H1 (cell line): ENCODE data around the gene LRRIQ4. TPM values are rescaled to one million over a fixed set of nuclear protein-coding genes. Genes with fewer than 3 reads are reported as not detected.

ENCODE experiments used
- CTCF ChIA-PET: fragments of 300-600 bp; sonication (Branson Sonifier 250); formaldehyde crosslinking; loops from one replicate; lab custom pipeline; 2021; ENCODE audit not compliant: partially characterized antibody; lab: Charles Lee
- POLR2A ChIA-PET: fragments of 300-600 bp; sonication (Branson Sonifier 250); formaldehyde crosslinking; loops from one replicate; lab custom pipeline; 2021; ENCODE audit warnings: inconsistent platforms; ENCODE audit not compliant: partially characterized antibody; lab: Charles Lee
- DNase-seq, 2 experiments: peaks; one replicate each; pipeline versions ENCODE4 v3.0.0 to v3.0.0-alpha.2; 2010 to 2022; ENCODE audit warnings: low spot score in 2 of 2, low read depth in 1 of 2, mixed read lengths in 1 of 2
- FAIRE-seq: peaks from 2 replicates; lab custom pipeline; 2011; peaks lifted over from hg19 to GRCh38; lab: Jason Lieb, UNC
- H2AFZ ChIP-seq: 2 replicates; pipeline ENCODE4 v1.8.1; 2012; ENCODE audit warnings: low read length, inconsistent platforms
- H2AK5ac ChIP-seq: 2 replicates; pipeline ENCODE4 v1.6.1; 2013; ENCODE audit warnings: low read depth, low read length
- H2BK120ac ChIP-seq: replicated peaks from 2 replicates; pipeline ENCODE3; 2013; ENCODE audit warnings: low read depth, low read length, inconsistent platforms
- H2BK12ac ChIP-seq: 2 replicates; pipeline ENCODE4 v1.6.1; 2013; ENCODE audit warnings: low read depth, low read length
- H2BK15ac ChIP-seq: 2 replicates; pipeline ENCODE4 v1.6.1; 2013; ENCODE audit warnings: low read length
- H2BK20ac ChIP-seq: 2 replicates; pipeline ENCODE4 v1.6.1; 2013; ENCODE audit warnings: low read length
- H2BK5ac ChIP-seq: 2 replicates; pipeline ENCODE4 v1.6.1; 2013; ENCODE audit warnings: low read depth, low read length
- H3K14ac ChIP-seq: 2 replicates; pipeline ENCODE4 v1.6.1; 2013; ENCODE audit warnings: inconsistent platforms; ENCODE audit not compliant: insufficient read length
- H3K18ac ChIP-seq: 2 replicates; pipeline ENCODE4 v1.6.1; 2013; ENCODE audit warnings: low read length; ENCODE audit errors: extremely low read depth
- H3K23ac ChIP-seq: 2 replicates; pipeline ENCODE4 v1.6.1; 2013; ENCODE audit warnings: inconsistent platforms; ENCODE audit not compliant: insufficient read length
- H3K23me2 ChIP-seq: 2 replicates; pipeline ENCODE4 v1.6.1; 2013; ENCODE audit warnings: low read depth, low read length
- H3K27ac ChIP-seq: 2 replicates; pipeline ENCODE4 v1.6.1; 2011; ENCODE audit warnings: low read depth, low read length, inconsistent platforms
- H3K27me3 ChIP-seq, 4 experiments: replicated peaks in 1 of 4; 1 replicate in 1 of 4; 2 replicates in 3 of 4; pipeline versions ENCODE4 v1.6.1 to v1.8.1; 2011 to 2013; ENCODE audit warnings: low read length in 3 of 4, mild to moderate bottlenecking in 3 of 4, inconsistent platforms in 2 of 4, mixed read lengths in 2 of 4, moderate library complexity in 1 of 4; ENCODE audit not compliant: control insufficient read depth in 3 of 4, insufficient read depth in 3 of 4; ENCODE audit errors: extremely low read depth in 1 of 4
- H3K36me3 ChIP-seq, 4 experiments: 2 replicates each; pipeline versions ENCODE4 v1.6.1 to v1.8.1; 2011 to 2013; ENCODE audit warnings: mild to moderate bottlenecking in 4 of 4, low read length in 3 of 4, moderate library complexity in 2 of 4, control low read depth in 1 of 4, inconsistent platforms in 1 of 4; ENCODE audit not compliant: insufficient read depth in 4 of 4, control insufficient read depth in 2 of 4
- H3K4ac ChIP-seq: replicated peaks from 2 replicates; pipeline ENCODE3; 2013; ENCODE audit warnings: low read length, low read depth, mixed read lengths, inconsistent platforms; ENCODE audit not compliant: insufficient read length
- H3K4me1 ChIP-seq, 4 experiments: replicated peaks in 1 of 4; 1 replicate in 1 of 4; 2 replicates in 3 of 4; pipeline versions ENCODE4 v1.6.1 to v1.8.1; 2011 to 2013; ENCODE audit warnings: low read length in 3 of 4, inconsistent platforms in 2 of 4, mixed read lengths in 1 of 4; ENCODE audit not compliant: insufficient read depth in 4 of 4, control insufficient read depth in 3 of 4
- H3K4me2 ChIP-seq, 2 experiments: 2 replicates each; pipeline versions ENCODE4 v1.6.1 to v1.8.1; 2011 to 2013; ENCODE audit warnings: low read depth in 2 of 2, low read length in 2 of 2, control low read depth in 1 of 2, inconsistent platforms in 1 of 2, mild to moderate bottlenecking in 1 of 2; ENCODE audit not compliant: insufficient read depth in 1 of 2
- H3K4me3 ChIP-seq, 4 experiments: fragments of 200-600, 300-600 bp in 1 of 4; sonication (generic), shearing (Covaris generic), sonication (Bioruptor Twin) in 1 of 4; 2 replicates each; pipeline versions ENCODE4 v1.5.1 to v1.8.1; 2011 to 2016; ENCODE audit warnings: low read length in 4 of 4, low read depth in 3 of 4, control low read depth in 2 of 4, inconsistent platforms in 2 of 4, mild to moderate bottlenecking in 2 of 4, mixed read lengths in 1 of 4, moderate library complexity in 1 of 4; ENCODE audit not compliant: insufficient read depth in 2 of 4; ENCODE audit errors: extremely low read depth in 1 of 4
- H3K56ac ChIP-seq: replicated peaks from 2 replicates; pipeline ENCODE3; 2013; ENCODE audit warnings: low read depth, mild to moderate bottlenecking, mixed read lengths, low read length, inconsistent platforms; ENCODE audit not compliant: insufficient read length
- H3K79me1 ChIP-seq: 2 replicates; pipeline ENCODE4 v1.6.1; 2013; ENCODE audit warnings: low read depth, low read length, control low read depth
- H3K79me2 ChIP-seq, 2 experiments: 2 replicates each; pipeline versions ENCODE4 v1.6.1 to v1.8.1; 2012 to 2013; ENCODE audit warnings: low read length in 2 of 2, mild to moderate bottlenecking in 2 of 2, inconsistent platforms in 1 of 2; ENCODE audit not compliant: insufficient read depth in 2 of 2, control insufficient read depth in 1 of 2
- H3K9ac ChIP-seq, 4 experiments: replicated peaks in 1 of 4; 1 replicate in 1 of 4; 2 replicates in 3 of 4; pipeline versions ENCODE4 v1.6.1 to v1.8.1; 2011 to 2013; ENCODE audit warnings: low read depth in 3 of 4, low read length in 3 of 4, control low read depth in 2 of 4, mild to moderate bottlenecking in 2 of 4, moderate library complexity in 2 of 4, inconsistent platforms in 1 of 4; ENCODE audit errors: extremely low read depth in 1 of 4
- H3K9me3 ChIP-seq, 2 experiments: 2 replicates each; pipeline versions ENCODE4 v1.6.1 to v1.8.1; 2012 to 2013; ENCODE audit warnings: mild to moderate bottlenecking in 2 of 2, moderate library complexity in 2 of 2, control low read depth in 1 of 2, inconsistent platforms in 1 of 2, low read depth in 1 of 2, low read length in 1 of 2, mixed read lengths in 1 of 2; ENCODE audit not compliant: insufficient read depth in 2 of 2
- H4K20me1 ChIP-seq, 2 experiments: replicated peaks in 1 of 2; 2 replicates each; pipeline versions ENCODE3 to v1.8.1; 2011 to 2013; ENCODE audit warnings: inconsistent platforms in 2 of 2, low read length in 2 of 2, mild to moderate bottlenecking in 1 of 2; ENCODE audit not compliant: insufficient read depth in 2 of 2, control insufficient read depth in 1 of 2
- H4K5ac ChIP-seq: 2 replicates; pipeline ENCODE4 v1.6.1; 2013; ENCODE audit warnings: low read length, low read depth, mixed read lengths, inconsistent platforms; ENCODE audit not compliant: insufficient read length
- H4K8ac ChIP-seq: 2 replicates; pipeline ENCODE4 v1.8.0; 2013; ENCODE audit warnings: mild to moderate bottlenecking, moderate library complexity, low read length, inconsistent platforms; ENCODE audit not compliant: insufficient read depth; ENCODE audit errors: extremely low read depth
- H4K91ac ChIP-seq: replicated peaks from 2 replicates; pipeline ENCODE3; 2013; ENCODE audit warnings: low read length, mixed read lengths, inconsistent platforms; ENCODE audit not compliant: insufficient read length
- CREB1 ChIP-seq: IDR thresholded peaks from 2 replicates; pipeline ENCODE4 v1.6.1; 2012; ENCODE audit warnings: inconsistent platforms
- CTBP2 ChIP-seq: IDR thresholded peaks from 2 replicates; pipeline ENCODE4 v1.7.0; 2011; ENCODE audit warnings: borderline replicate concordance, mild to moderate bottlenecking, moderate library complexity, mixed read lengths, low read length; ENCODE audit not compliant: insufficient read depth, insufficient read length
- JUND ChIP-seq: IDR thresholded peaks from 2 replicates; pipeline ENCODE4 v1.6.1; 2011; ENCODE audit warnings: mild to moderate bottlenecking, improper control_type of control experiment, low read length
- MAX ChIP-seq: IDR thresholded peaks from 2 replicates; pipeline ENCODE4 v1.6.1; 2012; ENCODE audit warnings: inconsistent platforms
- RFX5 ChIP-seq: IDR thresholded peaks from 2 replicates; pipeline ENCODE4 v1.6.1; 2011; ENCODE audit warnings: low read depth, low read length, improper control_type of control experiment, borderline replicate concordance
- RNF2 ChIP-seq: fragments of 200-900, 300-1000 bp; sonication (generic); IDR thresholded peaks from 2 replicates; pipeline ENCODE4 v1.7.1; 2016; ENCODE audit warnings: borderline replicate concordance, low read depth, mild to moderate bottlenecking, antibody characterized with exemption, low read length; ENCODE audit not compliant: poor library complexity, severe bottlenecking; ENCODE audit errors: missing control alignments
- WGBS, 2 experiments: shearing (Covaris generic) in 1 of 2; methylation state at CpG; one replicate each; pipeline versions ENCODE4 v1.1.6 to v1.1.7; 2013 to 2015; ENCODE audit warnings: low lambda C conversion rate in 2 of 2, mixed read lengths in 2 of 2, inconsistent platforms in 1 of 2, low coverage in 1 of 2, missing lambda C conversion rate in 1 of 2; ENCODE audit not compliant: insufficient replicate concordance in 2 of 2, insufficient coverage in 1 of 2, insufficient read length in 1 of 2; ENCODE audit errors: extremely low coverage in 1 of 2, missing lambda C conversion rate in 1 of 2; 5-methylcytosine and 5-hydroxymethylcytosine counted together
- polyA plus RNA-seq, 7 experiments: library from polyadenylated mRNA; depleted of rRNA in 3 of 7; stranded (reverse) in 5 of 7; unstranded in 2 of 7; fragments of >200 nt in 5 of 7; fragments of 200-250 nt in 2 of 7; gene quantifications; 1 replicate in 5 of 7; 2 replicates in 1 of 7; 4 replicates in 1 of 7; pipeline versions ENCODE4 v1.2.1 to v1.2.3, GENCODE V29; 2011 to 2013; ENCODE audit warnings: missing spikeins in 2 of 7, mixed read lengths in 2 of 7
- total RNA-seq: library from RNA; stranded (reverse); fragmentation: NEBNext Ultra II Directional; extraction: Animal tissue kit (Norgen Biotek cat#: 25700); gene quantifications from 2 replicates; pipeline ENCODE4 v1.2.1, GENCODE V29; 2021

Gene LRRIQ4
- total and polyA plus RNA-seq, 2 of the 8 experiments (the other 6 are each of a cell fraction or from before 2014, with no cell fraction given) = 0.08 TPM; not detected in 1

GRCh38 chr3:169848741-169849140, 36.1 kb downstream of the LRRIQ4 start:
- Histone ChIP-seq H3K79me1 (no peaks in the 10 kb centered on the region), H3K14ac (no peak overlapping the region), H2BK5ac (no peak overlapping the region), H3K4me2 (no peak overlapping the region), H3K4me1 (no peaks in the 10 kb centered on the region), H2AFZ (no peak overlapping the region), H2BK120ac (no peak overlapping the region), H2BK12ac (no peak overlapping the region), H4K8ac (no peak overlapping the region), H4K5ac (no peak overlapping the region), H2BK20ac (no peak overlapping the region), H3K23me2 (no peaks in the 10 kb centered on the region), H3K23ac (no peak overlapping the region), H3K79me2 (no peaks in the 10 kb centered on the region), H3K9me3 (no peaks in the 10 kb centered on the region), H3K56ac (no peak overlapping the region), H3K36me3 (no peaks in the 10 kb centered on the region), H2AK5ac (no peak overlapping the region), H2BK15ac (no peak overlapping the region), H3K27me3 (no peaks in the 10 kb centered on the region), H4K91ac (no peak overlapping the region), H3K9ac (no peak overlapping the region), H4K20me1 (no peaks in the 10 kb centered on the region), H3K27ac (no peak overlapping the region), H3K18ac (no peak overlapping the region), H3K4me3 (no peak overlapping the region), H3K4ac (no peak overlapping the region)
- TF ChIP-seq JUND (no peak), CREB1 (no peak), CTBP2 (no peak), MAX (no peak), RFX5 (no peak), RNF2 (no peak)
- no peak for DNase-seq
- 93% methylated on average over 3 of the region's 3 CpGs; no CpG with 5 or more reads in 1 of the 2 experiments for WGBS, 2 experiments
- no peak for FAIRE-seq
- ChIA-PET CTCF (no interaction called here), POLR2A (no interaction called here)
